Measurements from ENCODE around the gene APC2.

APC2 gene, protein sequence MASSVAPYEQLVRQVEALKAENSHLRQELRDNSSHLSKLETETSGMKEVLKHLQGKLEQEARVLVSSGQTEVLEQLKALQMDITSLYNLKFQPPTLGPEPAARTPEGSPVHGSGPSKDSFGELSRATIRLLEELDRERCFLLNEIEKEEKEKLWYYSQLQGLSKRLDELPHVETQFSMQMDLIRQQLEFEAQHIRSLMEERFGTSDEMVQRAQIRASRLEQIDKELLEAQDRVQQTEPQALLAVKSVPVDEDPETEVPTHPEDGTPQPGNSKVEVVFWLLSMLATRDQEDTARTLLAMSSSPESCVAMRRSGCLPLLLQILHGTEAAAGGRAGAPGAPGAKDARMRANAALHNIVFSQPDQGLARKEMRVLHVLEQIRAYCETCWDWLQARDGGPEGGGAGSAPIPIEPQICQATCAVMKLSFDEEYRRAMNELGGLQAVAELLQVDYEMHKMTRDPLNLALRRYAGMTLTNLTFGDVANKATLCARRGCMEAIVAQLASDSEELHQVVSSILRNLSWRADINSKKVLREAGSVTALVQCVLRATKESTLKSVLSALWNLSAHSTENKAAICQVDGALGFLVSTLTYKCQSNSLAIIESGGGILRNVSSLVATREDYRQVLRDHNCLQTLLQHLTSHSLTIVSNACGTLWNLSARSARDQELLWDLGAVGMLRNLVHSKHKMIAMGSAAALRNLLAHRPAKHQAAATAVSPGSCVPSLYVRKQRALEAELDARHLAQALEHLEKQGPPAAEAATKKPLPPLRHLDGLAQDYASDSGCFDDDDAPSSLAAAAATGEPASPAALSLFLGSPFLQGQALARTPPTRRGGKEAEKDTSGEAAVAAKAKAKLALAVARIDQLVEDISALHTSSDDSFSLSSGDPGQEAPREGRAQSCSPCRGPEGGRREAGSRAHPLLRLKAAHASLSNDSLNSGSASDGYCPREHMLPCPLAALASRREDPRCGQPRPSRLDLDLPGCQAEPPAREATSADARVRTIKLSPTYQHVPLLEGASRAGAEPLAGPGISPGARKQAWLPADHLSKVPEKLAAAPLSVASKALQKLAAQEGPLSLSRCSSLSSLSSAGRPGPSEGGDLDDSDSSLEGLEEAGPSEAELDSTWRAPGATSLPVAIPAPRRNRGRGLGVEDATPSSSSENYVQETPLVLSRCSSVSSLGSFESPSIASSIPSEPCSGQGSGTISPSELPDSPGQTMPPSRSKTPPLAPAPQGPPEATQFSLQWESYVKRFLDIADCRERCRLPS (N-terminal part only)

GRCh38 chr19:1449467-1450442 lies at the start of gene APC2:
TSS of gene APC2 (plus strand) at chr19:1450121. CDS start at chr19:1453002, 2,881 bp downstream.
- Histone ChIP-seq H3K4me3 (ENCODE audit: low read length in 2 of 2) (no peak within 1 kb of the TSS), H3K9me3 (ENCODE audit: control insufficient read depth in 2 of 2, low read length in 2 of 2) (no peaks in the 10 kb centered on the region), H3K27me3 (ENCODE audit: control insufficient read depth in 2 of 2, insufficient read depth in 2 of 2, low read length in 2 of 2) (peaks cover 51 to 69% of the 10 kb centered on the region in 2 donors), H3K4me1 (ENCODE audit: control insufficient read depth in 2 of 2, insufficient read depth in 2 of 2, low read length in 2 of 2) (peaks cover 7 to 8% of the 10 kb centered on the region in 2 donors), H3K9ac (ENCODE audit: low read depth in 1 of 2, low read length in 2 of 2) (no peak within 1 kb of the TSS), H3K36me3 (ENCODE audit: control insufficient read depth in 2 of 2, insufficient read depth in 2 of 2, low read length in 2 of 2) (no peaks in the 10 kb centered on the region), H3K27ac (ENCODE audit: low read depth in 2 of 2, low read length in 2 of 2) (no peak within 1 kb of the TSS)

DNA sequence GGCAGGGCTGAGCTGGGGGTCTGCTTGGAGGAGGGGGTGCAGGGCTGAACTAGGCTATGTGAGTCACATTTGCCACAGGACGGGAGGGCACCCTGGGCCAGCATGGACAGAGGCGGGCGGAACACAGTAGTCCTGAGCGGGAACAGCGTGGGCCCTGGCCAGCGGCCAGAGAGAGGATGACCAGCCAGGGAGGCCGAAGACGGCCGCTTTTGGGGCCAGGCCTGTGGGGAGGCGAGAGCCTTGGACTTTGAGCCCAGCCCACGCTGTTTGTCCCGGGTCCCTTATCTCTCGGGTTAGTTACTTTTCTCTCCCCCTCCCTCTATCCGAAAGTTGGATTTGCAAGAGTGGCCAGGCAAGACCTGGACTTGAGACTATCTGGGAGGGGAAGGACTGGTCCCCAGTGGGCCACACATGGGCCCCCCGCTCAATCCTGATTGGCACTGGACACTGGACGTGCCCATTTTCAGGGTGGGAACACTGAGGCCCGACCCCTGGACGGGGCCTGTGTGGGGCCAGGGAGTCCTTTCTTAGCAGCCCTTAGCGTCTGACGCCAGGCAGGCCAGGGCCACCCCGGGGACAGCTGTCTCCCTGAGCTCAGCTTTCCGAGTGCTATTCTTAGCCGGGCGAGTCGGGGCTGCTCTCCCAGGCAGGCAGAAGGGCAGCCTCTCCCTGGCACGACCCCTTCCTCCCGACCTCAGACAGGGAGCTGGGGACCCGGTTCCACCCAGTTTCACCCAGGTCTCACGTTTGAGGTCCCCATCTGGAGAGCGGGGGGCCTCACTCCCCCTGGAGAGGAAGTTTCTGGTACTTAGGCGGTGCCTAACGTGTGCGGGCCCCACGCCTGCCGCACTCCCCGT lies 49.4 kb upstream of the APC2 start:
- no peaks in the 10 kb centered on the region for H3K9me3 ChIP-seq (ENCODE audit: control insufficient read depth in 2 of 2, low read length in 2 of 2)
- H3K4me3 ChIP-seq (ENCODE audit: low read length in 2 of 2), result peak overlapping the region; percentile 52 to 55
- peaks cover 15 to 34% of the 10 kb centered on the region in 2 donors for H3K27me3 ChIP-seq (ENCODE audit: control insufficient read depth in 2 of 2, insufficient read depth in 2 of 2, low read length in 2 of 2)
- H3K4me1 ChIP-seq (ENCODE audit: control insufficient read depth in 2 of 2, insufficient read depth in 2 of 2, low read length in 2 of 2), result peaks cover 8 to 24% of the 10 kb centered on the region in 2 donors
- H3K36me3 ChIP-seq (ENCODE audit: control insufficient read depth in 2 of 2, insufficient read depth in 2 of 2, low read length in 2 of 2), result no peaks in the 10 kb centered on the region
- peak overlapping the region in 1 of 2 donors; percentile 48 for H3K9ac ChIP-seq (ENCODE audit: low read depth in 1 of 2, low read length in 2 of 2)
- H3K27ac ChIP-seq (ENCODE audit: low read depth in 2 of 2, low read length in 2 of 2), result no peak overlapping the region

- Histone ChIP-seq H3K4me1 (ENCODE audit: control insufficient read depth in 2 of 2, insufficient read depth in 2 of 2, low read length in 2 of 2) (peaks cover 8 to 17% of the 10 kb centered on the region in 2 donors), H3K4me3 (ENCODE audit: low read length in 2 of 2) (peak within 1 kb of the TSS; percentile 52 to 55), H3K9ac (ENCODE audit: low read depth in 1 of 2, low read length in 2 of 2) (peak within 1 kb of the TSS; percentile 32 to 48), H3K36me3 (ENCODE audit: control insufficient read depth in 2 of 2, insufficient read depth in 2 of 2, low read length in 2 of 2) (no peaks in the 10 kb centered on the region), H3K27ac (ENCODE audit: low read depth in 2 of 2, low read length in 2 of 2) (no peak within 1 kb of the TSS), H3K27me3 (ENCODE audit: control insufficient read depth in 2 of 2, insufficient read depth in 2 of 2, low read length in 2 of 2) (peaks cover 15 to 34% of the 10 kb centered on the region in 2 donors), H3K9me3 (ENCODE audit: control insufficient read depth in 2 of 2, low read length in 2 of 2) (no peaks in the 10 kb centered on the region)
Observed at GRCh38 chr19:1401138-1401888, 48.6 kb upstream of the APC2 start, which contains the start of gene GAMT. TSS of gene GAMT (minus strand) at chr19:1401542. CDS start at chr19:1401476, 66 bp downstream.

DNA sequence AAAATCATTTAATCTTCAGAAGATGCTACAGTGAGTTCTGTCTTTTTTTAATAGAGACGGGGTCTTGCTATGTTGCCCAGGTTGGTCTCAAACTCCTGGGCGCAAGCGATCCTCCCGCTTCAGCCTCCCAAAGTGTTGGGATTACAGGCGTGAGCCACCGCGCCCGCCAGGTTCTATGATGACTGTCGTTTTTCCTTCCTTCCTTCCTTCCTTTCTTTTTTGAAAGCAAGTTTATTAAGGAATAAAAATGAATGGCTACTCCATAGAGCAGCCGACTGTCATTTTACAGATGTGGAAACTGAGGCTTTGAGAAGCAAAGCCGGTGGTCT lies 48.1 kb upstream of the APC2 start:
- Histone ChIP-seq H3K27ac (ENCODE audit: low read depth in 2 of 2, low read length in 2 of 2) (no peak overlapping the region), H3K4me3 (ENCODE audit: low read length in 2 of 2) (peak overlapping the region in 1 of 2 donors; percentile 55), H3K9ac (ENCODE audit: low read depth in 1 of 2, low read length in 2 of 2) (no peak overlapping the region), H3K27me3 (ENCODE audit: control insufficient read depth in 2 of 2, insufficient read depth in 2 of 2, low read length in 2 of 2) (peaks cover 15 to 34% of the 10 kb centered on the region in 2 donors), H3K36me3 (ENCODE audit: control insufficient read depth in 2 of 2, insufficient read depth in 2 of 2, low read length in 2 of 2) (no peaks in the 10 kb centered on the region), H3K4me1 (ENCODE audit: control insufficient read depth in 2 of 2, insufficient read depth in 2 of 2, low read length in 2 of 2) (peaks cover 13 to 18% of the 10 kb centered on the region in 2 donors), H3K9me3 (ENCODE audit: control insufficient read depth in 2 of 2, low read length in 2 of 2) (no peaks in the 10 kb centered on the region)

- Histone ChIP-seq H3K9ac (ENCODE audit: low read depth in 1 of 2, low read length in 2 of 2) (no peak overlapping the region), H3K4me3 (ENCODE audit: low read length in 2 of 2) (no peak overlapping the region)
Observed at GRCh38 chr19:1402411-1403070, 47.4 kb upstream of the APC2 start.

GRCh38 chr19:1406774-1407527 lies 43.0 kb upstream of the APC2 start:
- Histone ChIP-seq H3K4me3 (ENCODE audit: low read length in 2 of 2) (peak overlapping the region; percentile 74 to 82), H3K4me1 (ENCODE audit: control insufficient read depth in 2 of 2, insufficient read depth in 2 of 2, low read length in 2 of 2) (peaks cover 29 to 34% of the 10 kb centered on the region in 2 donors), H3K36me3 (ENCODE audit: control insufficient read depth in 2 of 2, insufficient read depth in 2 of 2, low read length in 2 of 2) (peaks cover 0 to 8% of the 10 kb centered on the region in 2 donors), H3K9ac (ENCODE audit: low read depth in 1 of 2, low read length in 2 of 2) (peak overlapping the region; percentile 41 to 71), H3K9me3 (ENCODE audit: control insufficient read depth in 2 of 2, low read length in 2 of 2) (no peaks in the 10 kb centered on the region), H3K27ac (ENCODE audit: low read depth in 2 of 2, low read length in 2 of 2) (peak overlapping the region; percentile 71 to 74), H3K27me3 (ENCODE audit: control insufficient read depth in 2 of 2, insufficient read depth in 2 of 2, low read length in 2 of 2) (peaks cover under 1 to 11% of the 10 kb centered on the region in 2 donors)

More at GRCh38 chr19:1402411-1403070, 47.4 kb upstream of the APC2 start:
- H3K9me3 ChIP-seq (ENCODE audit: control insufficient read depth in 2 of 2, low read length in 2 of 2), result no peaks in the 10 kb centered on the region
- peaks cover 13 to 16% of the 10 kb centered on the region in 2 donors for H3K4me1 ChIP-seq (ENCODE audit: control insufficient read depth in 2 of 2, insufficient read depth in 2 of 2, low read length in 2 of 2)
- H3K27me3 ChIP-seq (ENCODE audit: control insufficient read depth in 2 of 2, insufficient read depth in 2 of 2, low read length in 2 of 2), result peaks cover 15 to 32% of the 10 kb centered on the region in 2 donors
- H3K27ac ChIP-seq (ENCODE audit: low read depth in 2 of 2, low read length in 2 of 2), result no peak overlapping the region
- H3K36me3 ChIP-seq (ENCODE audit: control insufficient read depth in 2 of 2, insufficient read depth in 2 of 2, low read length in 2 of 2), result no peaks in the 10 kb centered on the region

DNA sequence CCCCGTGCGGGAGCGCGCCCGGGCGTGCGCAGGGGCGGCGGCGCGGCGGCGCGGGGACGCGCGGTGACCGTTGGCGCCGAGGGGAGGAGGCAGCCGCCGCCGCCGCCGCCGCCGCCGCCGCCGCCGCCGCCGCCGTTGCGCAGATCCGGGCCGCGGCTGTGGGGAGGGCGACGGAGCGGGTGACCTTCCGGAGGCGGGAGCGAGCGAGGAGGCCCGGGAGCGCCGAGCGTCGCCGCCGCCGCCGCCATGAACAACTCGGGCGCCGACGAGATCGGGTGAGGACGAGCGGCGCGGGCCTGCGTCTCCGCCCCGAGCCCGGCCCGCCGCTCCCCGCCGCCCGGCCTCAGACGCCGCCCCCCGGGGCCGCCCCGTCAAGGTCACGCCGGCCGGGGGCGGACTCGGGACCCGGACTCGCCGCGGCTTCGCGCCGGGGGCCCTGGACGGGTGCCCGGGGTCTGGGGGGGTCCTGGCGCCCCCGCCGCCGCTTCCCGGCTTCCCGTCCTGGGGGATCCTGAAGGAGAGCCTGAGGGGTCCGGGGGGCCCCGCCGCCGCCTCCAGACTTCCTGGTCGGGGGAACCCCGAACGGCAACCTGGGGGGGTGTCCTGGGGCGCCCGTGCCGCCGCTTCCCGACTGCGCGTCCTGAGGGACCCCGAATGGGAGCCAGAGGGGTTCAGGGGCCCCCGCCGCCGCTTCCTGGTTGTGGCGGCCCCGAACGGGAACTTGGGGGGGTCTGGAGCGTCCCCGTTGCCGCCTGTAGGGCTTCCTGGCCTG lies 42.2 kb upstream of the APC2 start, which contains the start of gene DAZAP1:
DAZAP1 (plus strand) TSS at position 59 of the 772 bp plus-strand sequence; CDS start at position 247, 188 bp downstream.
- H3K36me3 ChIP-seq (ENCODE audit: control insufficient read depth in 2 of 2, insufficient read depth in 2 of 2, low read length in 2 of 2), result peaks cover 0 to 11% of the 10 kb centered on the region in 2 donors
- H3K9ac ChIP-seq (ENCODE audit: low read depth in 1 of 2, low read length in 2 of 2), result peak within 1 kb of the TSS; percentile 76 to 92
- peak within 1 kb of the TSS; percentile 85 to 89 for H3K27ac ChIP-seq (ENCODE audit: low read depth in 2 of 2, low read length in 2 of 2)
- H3K4me1 ChIP-seq (ENCODE audit: control insufficient read depth in 2 of 2, insufficient read depth in 2 of 2, low read length in 2 of 2), result peaks cover 29 to 40% of the 10 kb centered on the region in 2 donors
- H3K4me3 ChIP-seq (ENCODE audit: low read length in 2 of 2), result peak within 1 kb of the TSS; percentile 80 to 82
- no peaks in the 10 kb centered on the region for H3K9me3 ChIP-seq (ENCODE audit: control insufficient read depth in 2 of 2, low read length in 2 of 2)
- H3K27me3 ChIP-seq (ENCODE audit: control insufficient read depth in 2 of 2, insufficient read depth in 2 of 2, low read length in 2 of 2), result peaks cover 0 to 4% of the 10 kb centered on the region in 2 donors
